ENCODE measurements around the gene SUSD2.

The SUSD2 gene

GRCh38 chr22:24230911-24231656, 49.8 kb downstream of the SUSD2 start:
- TF ChIP-seq, protein P1, sequence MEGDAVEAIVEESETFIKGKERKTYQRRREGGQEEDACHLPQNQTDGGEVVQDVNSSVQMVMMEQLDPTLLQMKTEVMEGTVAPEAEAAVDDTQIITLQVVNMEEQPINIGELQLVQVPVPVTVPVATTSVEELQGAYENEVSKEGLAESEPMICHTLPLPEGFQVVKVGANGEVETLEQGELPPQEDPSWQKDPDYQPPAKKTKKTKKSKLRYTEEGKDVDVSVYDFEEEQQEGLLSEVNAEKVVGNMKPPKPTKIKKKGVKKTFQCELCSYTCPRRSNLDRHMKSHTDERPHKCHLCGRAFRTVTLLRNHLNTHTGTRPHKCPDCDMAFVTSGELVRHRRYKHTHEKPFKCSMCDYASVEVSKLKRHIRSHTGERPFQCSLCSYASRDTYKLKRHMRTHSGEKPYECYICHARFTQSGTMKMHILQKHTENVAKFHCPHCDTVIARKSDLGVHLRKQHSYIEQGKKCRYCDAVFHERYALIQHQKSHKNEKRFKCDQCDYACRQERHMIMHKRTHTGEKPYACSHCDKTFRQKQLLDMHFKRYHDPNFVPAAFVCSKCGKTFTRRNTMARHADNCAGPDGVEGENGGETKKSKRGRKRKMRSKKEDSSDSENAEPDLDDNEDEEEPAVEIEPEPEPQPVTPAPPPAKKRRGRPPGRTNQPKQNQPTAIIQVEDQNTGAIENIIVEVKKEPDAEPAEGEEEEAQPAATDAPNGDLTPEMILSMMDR (IDR thresholded peaks at IDR 0.05; ENCODE audit: low read depth, low read length, missing control alignments), result peak; percentile 25
- H3K4me3 ChIP-seq (replicated peaks; ENCODE audit: low read depth, low read length), result no peak overlapping the region
- no peak for DNase-seq (ENCODE audit: extremely low read depth, low read depth)

DNA sequence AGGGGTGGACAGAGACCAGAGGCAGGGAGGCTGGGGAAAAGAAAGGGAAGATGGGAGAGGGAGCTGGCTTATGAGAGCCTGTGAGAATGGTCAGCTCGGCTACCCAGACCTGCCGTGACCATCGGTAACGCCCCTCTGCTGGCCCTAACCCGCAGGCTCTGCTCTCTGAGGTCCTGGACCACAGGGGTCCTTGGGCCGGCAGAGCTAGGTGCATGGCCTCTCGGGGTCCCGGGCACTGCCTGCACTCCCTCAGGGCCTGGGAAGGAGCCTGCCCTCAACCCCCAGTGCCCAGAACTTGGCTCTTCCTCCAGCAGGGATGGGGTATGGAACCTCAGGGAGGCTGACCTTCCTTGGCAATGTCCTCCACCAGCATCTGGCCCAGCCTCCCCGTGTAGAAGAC, 50.4 kb downstream of the SUSD2 start:
- TF ChIP-seq, protein P1 (IDR thresholded peaks at IDR 0.05; ENCODE audit: low read depth, low read length, missing control alignments), result no peak
- H3K4me3 ChIP-seq (replicated peaks; ENCODE audit: low read depth, low read length), result no peak overlapping the region
- DNase-seq (ENCODE audit: extremely low read depth, low read depth), result no peak

DNA sequence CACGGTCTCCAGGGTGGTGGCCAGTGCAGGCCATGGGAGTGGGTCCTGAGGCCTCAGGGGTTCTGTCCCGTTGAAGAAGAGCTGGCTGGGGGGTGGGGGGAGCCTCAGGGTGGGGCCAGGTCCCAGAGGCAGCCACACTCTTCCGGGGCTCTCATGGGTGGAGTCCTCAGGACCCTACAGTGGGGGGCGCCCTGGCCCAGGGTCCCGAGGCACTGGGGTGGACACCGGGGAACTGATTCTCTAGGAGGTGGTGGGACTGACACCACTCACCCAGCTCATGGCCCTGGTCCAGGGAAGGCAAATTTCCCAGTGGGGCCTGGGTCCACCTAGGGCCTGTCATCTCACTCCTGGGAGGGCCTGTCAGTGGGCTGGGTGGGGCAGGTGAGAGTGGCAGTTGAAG, 50.8 kb downstream of the SUSD2 start:
- TF ChIP-seq, protein P1 (IDR thresholded peaks at IDR 0.05; ENCODE audit: low read depth, low read length, missing control alignments), result no peak
- H3K4me3 ChIP-seq (replicated peaks; ENCODE audit: low read depth, low read length), result no peak overlapping the region
- no peak for DNase-seq (ENCODE audit: extremely low read depth, low read depth)

DNA sequence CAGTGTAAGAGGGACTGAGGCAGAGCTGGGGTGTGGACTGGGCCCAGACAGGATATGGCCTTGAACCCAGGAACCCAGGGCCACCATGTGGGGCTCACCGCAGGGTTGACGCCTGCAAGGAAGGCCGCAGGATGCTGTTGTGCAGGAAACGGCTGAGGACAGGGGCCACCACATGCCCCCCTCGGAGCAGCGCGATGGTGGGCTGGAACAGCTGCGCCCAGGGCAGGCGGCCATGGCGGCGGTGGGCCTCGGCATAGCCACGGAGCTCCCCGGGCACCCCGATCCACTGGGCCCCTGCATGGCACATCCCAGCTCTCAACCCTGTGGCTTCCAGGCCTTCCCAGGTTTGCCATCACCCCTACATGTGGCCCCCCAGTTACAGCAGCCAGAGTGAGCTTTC, 51.4 kb downstream of the SUSD2 start:
- H3K4me3 ChIP-seq (replicated peaks; ENCODE audit: low read depth, low read length), result no peak overlapping the region
- DNase-seq (ENCODE audit: extremely low read depth, low read depth), result no peak
- TF ChIP-seq, protein P1 (IDR thresholded peaks at IDR 0.05; ENCODE audit: low read depth, low read length, missing control alignments), result no peak

GRCh38 chr22:24233235-24233634, 51.9 kb downstream of the SUSD2 start:
- no peak overlapping the region for H3K4me3 ChIP-seq (replicated peaks; ENCODE audit: low read depth, low read length)
- TF ChIP-seq, protein P1 (IDR thresholded peaks at IDR 0.05; ENCODE audit: low read depth, low read length, missing control alignments), result no peak
- DNase-seq (ENCODE audit: extremely low read depth, low read depth), result no peak

DNA sequence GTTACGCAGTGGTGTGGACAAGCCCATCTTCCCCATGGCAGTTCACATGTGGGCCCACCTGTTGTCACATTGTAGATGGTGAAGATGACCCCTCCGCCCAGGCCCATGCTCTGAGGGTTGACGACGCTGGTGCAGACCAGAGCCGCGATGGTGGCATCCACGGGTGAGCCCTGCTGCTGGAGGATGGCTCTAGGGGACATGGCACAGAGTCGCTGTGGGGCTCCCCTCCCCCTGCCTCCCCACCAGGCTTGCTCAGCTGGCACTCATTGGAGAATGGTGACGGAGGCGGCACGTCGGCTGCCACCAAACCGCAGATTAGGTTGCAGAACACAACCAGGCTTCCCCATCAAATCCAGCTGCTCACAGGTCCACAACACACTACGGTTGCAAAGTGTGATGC, 52.5 kb downstream of the SUSD2 start:
- DNase-seq (ENCODE audit: extremely low read depth, low read depth), result no peak
- H3K4me3 ChIP-seq (replicated peaks; ENCODE audit: low read depth, low read length), result no peak overlapping the region
- TF ChIP-seq, protein P1 (IDR thresholded peaks at IDR 0.05; ENCODE audit: low read depth, low read length, missing control alignments), result no peak

DNA sequence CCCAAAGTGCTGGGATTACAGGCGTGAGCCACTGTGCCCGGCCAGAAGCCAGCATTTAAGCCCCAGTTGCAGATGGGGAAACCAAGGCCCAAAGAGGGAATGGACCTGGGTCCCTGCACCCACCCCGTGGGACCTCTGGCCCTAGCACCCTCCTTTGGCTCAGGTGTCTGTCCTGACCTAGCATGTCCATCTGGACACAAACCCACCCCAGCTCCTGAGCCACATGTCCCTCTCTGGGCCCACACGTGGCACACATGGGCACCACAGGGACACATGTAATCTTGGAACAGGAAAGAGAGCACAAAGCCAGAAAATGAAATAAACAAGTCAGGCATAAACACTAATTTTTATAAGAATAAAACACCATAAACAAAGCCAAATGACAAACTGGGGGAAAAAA, 54.0 kb downstream of the SUSD2 start:
- H3K4me3 ChIP-seq (replicated peaks; ENCODE audit: low read depth, low read length), result no peak overlapping the region
- TF ChIP-seq, protein P1 (IDR thresholded peaks at IDR 0.05; ENCODE audit: low read depth, low read length, missing control alignments), result no peak
- DNase-seq (ENCODE audit: extremely low read depth, low read depth), result no peak

Data from HFF-Myc (cell line).